GM13976 (cell line): Measurements from ENCODE around the gene MCTP1.

Source experiments
- DNase-seq: peaks from one replicate; pipeline ENCODE4 v3.0.0; 2012; ENCODE audit warnings: low spot score
- CTCF ChIP-seq: IDR thresholded peaks from 2 replicates; pipeline ENCODE4 v1.5.1; 2012; ENCODE audit warnings: borderline replicate concordance, mild to moderate bottlenecking; ENCODE audit not compliant: insufficient read depth; ENCODE audit errors: extremely low read depth, missing control alignments, control extremely low read depth
- in situ Hi-C: fragments of 300-500 bp; cut with MboI; formaldehyde crosslinking; loops from one replicate; pipeline ENCODE4 v1.12.0; 2022; ENCODE audit warnings: low sequenced_read_pairs, mixed read lengths, inconsistent platforms; ENCODE audit not compliant: unreplicated experiment

Gene MCTP1

GRCh38 chr5:95045181-95045965 lies 239.5 kb downstream of the MCTP1 start:
- DNase-seq = no peak
- TF ChIP-seq CTCF = no peak
- in situ Hi-C loops = no loop called here

DNA sequence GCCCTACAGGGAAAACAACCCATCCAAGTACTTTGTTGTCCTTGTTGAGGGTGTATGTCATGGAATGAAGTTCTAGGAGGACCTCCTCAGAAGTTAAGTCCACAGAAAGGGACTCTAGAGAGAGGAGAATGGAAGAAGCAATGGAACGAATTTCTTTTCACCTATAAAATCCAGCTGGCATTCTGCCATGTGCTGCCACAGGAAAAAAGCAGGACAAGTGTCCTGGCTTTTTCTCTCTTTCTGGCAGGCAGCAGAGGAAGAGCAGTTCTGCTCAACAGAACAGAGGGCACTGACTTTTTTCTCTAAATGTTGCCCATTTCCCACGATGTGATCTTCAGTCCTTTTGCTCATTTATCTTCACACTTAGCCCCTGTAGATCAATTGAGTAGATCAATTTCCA lies 240.8 kb downstream of the MCTP1 start:
- in situ Hi-C loops = no loop called here
- no peak for DNase-seq
- TF ChIP-seq CTCF = no peak

DNA sequence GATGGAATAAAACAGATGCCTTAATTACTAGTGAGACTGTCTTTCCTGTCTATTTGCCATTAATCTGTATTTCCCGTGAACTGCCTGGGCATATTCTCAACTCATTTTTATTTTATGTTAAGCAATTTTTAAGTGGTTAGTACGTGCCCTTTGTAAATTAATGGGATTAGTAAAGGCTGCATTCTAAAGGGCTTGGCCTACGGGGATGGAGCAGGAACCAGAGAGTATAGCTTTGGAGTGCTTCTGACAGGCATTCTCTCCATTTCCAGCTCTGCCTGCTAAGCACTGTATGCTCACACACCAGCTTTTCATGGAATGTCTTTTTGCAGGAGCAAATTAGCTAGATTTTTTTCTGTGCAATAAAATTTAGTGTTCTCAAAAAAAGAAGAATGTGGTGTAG lies 241.2 kb downstream of the MCTP1 start:
- no peak for DNase-seq
- in situ Hi-C loops = no loop called here
- TF ChIP-seq CTCF = no peak

DNA sequence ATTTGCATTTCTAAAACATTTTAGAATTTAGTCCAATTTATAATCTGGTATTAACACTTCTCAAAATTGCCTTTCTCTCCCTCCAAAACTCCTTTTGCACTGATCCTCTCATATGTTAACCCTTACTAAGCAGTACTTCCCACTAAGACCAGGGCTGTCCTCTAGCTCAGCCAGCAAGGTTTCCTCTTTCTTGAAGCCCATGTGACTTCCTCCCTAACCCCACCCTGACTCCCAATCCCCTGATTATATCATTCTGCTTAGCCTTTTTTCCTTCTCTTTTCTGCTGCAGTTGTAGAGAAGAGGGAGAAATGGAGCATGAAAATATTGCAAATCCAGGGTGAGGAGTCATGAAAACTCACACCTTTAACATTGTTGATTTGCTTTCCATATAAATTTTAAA lies 241.7 kb downstream of the MCTP1 start:
- no peak for DNase-seq
- in situ Hi-C loops = no loop called here
- no peak for TF ChIP-seq CTCF

DNA sequence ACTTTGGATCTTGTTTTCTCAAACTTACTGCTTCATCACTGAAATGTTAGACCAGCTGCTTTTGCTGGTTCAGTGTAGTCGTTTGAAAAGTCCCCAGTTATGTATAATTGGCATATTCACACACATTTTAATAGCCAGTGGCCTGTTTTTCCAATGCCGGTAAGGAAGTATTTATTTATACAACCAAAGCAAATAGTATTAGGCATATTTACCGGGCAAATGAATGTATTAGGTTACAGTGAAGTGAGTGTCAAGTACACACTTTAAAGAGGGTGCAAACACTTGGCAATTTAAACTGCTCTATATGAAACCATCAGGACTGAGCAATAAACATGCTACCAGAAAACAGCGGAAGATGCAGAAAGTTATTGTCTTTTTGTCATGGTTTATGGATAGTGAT lies 242.9 kb downstream of the MCTP1 start:
- DNase-seq = no peak
- no peak for TF ChIP-seq CTCF
- in situ Hi-C loops = no loop called here

DNA sequence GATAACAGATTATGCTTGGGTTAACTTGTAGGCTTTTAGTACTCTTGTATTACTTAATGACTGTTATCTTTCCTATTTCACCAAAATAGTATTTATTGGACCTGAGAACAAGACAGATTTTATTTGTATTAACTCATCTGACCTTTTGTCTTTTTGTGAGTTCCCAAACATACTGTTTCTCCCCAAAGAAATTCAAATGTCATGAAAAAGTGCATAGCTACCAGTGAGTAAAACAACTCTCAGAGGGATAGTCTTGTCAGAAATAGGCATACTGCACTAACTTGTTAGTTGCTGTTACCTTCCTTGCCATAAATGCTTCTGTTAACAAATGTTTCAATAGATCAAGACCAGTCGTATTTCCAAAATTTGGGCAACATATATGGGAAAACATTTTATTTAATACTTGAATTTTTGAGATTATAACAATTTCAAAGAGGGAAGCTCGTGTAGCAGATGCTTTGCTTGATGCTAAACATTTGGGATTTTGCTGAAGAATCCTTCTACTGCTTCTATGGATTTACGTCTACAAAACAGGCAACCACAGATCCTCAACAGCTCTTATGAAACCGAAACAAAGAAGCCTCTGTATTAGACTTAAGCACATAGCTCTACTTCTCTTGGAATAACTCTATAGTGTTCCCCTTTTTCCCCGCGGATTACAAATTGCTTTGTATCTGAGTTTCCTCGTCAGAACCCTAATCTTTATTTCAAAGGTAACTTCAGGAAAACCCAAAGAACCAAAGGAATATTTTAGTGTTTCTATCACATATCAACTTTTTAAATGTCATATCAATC lies 248.8 kb downstream of the MCTP1 start:
- in situ Hi-C loops = no loop called here
- TF ChIP-seq CTCF = no peak
- DNase-seq = no peak
